ENCODE measurements around the gene SELENOK.

GRCh38 chr3:53885239-53885638 is 6.4 kb downstream of the SELENOK start:
- TF ChIP-seq, protein P1, sequence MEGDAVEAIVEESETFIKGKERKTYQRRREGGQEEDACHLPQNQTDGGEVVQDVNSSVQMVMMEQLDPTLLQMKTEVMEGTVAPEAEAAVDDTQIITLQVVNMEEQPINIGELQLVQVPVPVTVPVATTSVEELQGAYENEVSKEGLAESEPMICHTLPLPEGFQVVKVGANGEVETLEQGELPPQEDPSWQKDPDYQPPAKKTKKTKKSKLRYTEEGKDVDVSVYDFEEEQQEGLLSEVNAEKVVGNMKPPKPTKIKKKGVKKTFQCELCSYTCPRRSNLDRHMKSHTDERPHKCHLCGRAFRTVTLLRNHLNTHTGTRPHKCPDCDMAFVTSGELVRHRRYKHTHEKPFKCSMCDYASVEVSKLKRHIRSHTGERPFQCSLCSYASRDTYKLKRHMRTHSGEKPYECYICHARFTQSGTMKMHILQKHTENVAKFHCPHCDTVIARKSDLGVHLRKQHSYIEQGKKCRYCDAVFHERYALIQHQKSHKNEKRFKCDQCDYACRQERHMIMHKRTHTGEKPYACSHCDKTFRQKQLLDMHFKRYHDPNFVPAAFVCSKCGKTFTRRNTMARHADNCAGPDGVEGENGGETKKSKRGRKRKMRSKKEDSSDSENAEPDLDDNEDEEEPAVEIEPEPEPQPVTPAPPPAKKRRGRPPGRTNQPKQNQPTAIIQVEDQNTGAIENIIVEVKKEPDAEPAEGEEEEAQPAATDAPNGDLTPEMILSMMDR (IDR thresholded peaks at IDR 0.05): no peak
- no peak for TF ChIP-seq EZH2 (IDR thresholded peaks at IDR 0.05)
- no peak for TF ChIP-seq EZH2phosphoT487 (IDR thresholded peaks at IDR 0.05)
